HFF-Myc (cell line): Measurements from ENCODE around the gene IL25.
"Not testable (repeated sequence)": the region's sequence is repeated elsewhere in the genome, so short reads cannot be mapped to it uniquely, and the experiment has no call there.

ENCODE experiments used
- DNase-seq: peaks from one replicate; pipeline ENCODE4 v3.0.0-alpha.2; 2011; ENCODE audit warnings: low read depth; ENCODE audit errors: extremely low read depth
- H3K4me3 ChIP-seq: replicated peaks from 2 replicates; pipeline ENCODE4 v1.5.1; 2011; ENCODE audit warnings: low read depth, mild to moderate bottlenecking, control low read depth, low read length
- TF ChIP-seq, protein P1 (sequence below): IDR thresholded peaks from 2 replicates; pipeline ENCODE4 v1.5.1; 2012; ENCODE audit warnings: mild to moderate bottlenecking, low read depth, low read length, control low read depth; ENCODE audit errors: missing control alignments

The IL25 gene

DNA sequence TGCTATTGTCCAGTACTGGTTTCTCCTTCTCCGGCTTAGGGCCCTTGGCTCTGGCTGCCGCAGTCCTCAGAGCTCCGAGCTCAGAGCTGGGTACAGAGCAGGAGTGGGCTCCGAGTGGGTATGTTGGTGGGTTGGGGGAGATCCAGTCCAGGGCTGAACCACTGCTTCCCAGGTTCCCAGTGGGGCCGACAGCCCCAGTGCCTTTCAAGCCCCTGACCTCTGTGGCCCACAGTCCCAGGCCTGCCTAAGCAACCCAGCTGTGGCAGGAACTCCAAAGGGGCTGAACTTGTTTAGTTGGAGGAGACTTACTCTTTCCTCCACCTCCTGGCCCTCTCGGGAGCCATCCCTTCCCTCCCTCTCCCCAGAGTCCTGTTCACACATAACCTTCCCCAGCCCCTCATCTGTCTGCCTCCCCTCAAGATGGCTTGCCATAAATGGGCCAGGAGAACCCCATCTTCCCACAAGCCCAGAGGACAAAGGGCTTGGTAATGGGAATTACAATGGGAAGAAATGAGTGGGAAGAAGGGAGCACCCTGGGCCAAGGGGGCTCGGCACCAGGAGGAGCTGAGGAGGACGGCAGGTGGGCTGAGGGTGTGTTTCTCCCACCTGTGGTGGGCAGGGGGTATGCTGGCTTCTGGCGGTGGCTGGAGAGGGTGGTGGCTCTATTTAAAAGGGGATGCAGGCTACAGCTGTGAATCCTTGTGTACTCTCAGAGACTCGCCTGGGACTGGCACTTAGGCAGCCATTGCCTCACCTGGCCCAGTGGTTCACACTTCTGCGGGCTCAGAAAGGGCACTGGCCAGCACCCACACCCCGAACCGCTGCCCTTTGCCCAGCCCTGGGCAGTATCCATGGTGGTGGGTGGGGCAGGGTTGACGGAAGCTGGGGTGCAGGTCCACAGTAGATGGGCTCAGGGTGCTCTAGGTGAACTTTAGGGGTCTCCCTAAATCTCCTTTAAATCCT is 39.2 kb downstream of the IL25 start:
- no peak overlapping the region for H3K4me3 ChIP-seq
- TF ChIP-seq, protein P1, sequence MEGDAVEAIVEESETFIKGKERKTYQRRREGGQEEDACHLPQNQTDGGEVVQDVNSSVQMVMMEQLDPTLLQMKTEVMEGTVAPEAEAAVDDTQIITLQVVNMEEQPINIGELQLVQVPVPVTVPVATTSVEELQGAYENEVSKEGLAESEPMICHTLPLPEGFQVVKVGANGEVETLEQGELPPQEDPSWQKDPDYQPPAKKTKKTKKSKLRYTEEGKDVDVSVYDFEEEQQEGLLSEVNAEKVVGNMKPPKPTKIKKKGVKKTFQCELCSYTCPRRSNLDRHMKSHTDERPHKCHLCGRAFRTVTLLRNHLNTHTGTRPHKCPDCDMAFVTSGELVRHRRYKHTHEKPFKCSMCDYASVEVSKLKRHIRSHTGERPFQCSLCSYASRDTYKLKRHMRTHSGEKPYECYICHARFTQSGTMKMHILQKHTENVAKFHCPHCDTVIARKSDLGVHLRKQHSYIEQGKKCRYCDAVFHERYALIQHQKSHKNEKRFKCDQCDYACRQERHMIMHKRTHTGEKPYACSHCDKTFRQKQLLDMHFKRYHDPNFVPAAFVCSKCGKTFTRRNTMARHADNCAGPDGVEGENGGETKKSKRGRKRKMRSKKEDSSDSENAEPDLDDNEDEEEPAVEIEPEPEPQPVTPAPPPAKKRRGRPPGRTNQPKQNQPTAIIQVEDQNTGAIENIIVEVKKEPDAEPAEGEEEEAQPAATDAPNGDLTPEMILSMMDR, result no peak
- no peak for DNase-seq

DNA sequence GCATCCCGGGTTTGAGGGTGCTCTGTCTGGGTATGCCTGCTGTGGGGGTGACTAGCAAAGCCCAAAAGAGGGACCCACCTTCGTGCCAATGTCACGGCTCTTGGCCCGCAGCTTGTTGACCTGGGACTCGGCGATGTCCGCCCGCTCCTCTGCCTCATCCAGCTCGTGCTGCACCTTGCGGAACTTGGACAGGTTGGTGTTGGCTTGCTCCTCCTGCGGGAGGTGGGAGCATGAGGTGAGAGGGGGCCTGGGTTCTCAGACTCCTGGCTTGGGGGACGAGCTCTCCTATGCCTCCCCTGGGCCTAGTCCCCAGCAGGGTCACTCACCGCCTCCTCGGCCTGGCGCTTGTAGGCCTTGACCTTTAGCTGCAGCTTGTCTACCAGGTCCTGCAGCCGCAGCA is 41.1 kb downstream of the IL25 start:
- no peak overlapping the region for H3K4me3 ChIP-seq
- DNase-seq, result no peak
- TF ChIP-seq, protein P1, result no peak

DNA sequence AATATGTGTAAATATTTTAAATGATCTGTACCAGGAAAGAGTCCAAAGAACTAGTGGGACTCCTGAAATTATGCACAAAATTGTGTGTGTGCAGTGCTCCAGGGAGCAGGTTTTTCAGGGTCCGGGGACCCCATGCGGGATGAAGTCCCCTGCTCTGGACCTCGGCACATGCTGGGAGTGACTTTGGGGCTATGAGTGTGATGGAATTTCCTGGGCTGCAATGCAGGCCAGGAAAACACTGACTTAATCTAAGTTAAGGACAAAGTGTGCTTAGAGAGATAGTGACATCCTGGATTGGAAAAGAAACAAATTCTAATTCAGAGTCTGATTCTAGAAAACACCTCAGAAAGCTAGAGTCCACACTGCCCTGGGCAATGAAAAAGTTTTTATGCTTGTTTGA is 41.6 kb downstream of the IL25 start:
- TF ChIP-seq, protein P1, result no peak
- no peak overlapping the region for H3K4me3 ChIP-seq
- no peak for DNase-seq

DNA sequence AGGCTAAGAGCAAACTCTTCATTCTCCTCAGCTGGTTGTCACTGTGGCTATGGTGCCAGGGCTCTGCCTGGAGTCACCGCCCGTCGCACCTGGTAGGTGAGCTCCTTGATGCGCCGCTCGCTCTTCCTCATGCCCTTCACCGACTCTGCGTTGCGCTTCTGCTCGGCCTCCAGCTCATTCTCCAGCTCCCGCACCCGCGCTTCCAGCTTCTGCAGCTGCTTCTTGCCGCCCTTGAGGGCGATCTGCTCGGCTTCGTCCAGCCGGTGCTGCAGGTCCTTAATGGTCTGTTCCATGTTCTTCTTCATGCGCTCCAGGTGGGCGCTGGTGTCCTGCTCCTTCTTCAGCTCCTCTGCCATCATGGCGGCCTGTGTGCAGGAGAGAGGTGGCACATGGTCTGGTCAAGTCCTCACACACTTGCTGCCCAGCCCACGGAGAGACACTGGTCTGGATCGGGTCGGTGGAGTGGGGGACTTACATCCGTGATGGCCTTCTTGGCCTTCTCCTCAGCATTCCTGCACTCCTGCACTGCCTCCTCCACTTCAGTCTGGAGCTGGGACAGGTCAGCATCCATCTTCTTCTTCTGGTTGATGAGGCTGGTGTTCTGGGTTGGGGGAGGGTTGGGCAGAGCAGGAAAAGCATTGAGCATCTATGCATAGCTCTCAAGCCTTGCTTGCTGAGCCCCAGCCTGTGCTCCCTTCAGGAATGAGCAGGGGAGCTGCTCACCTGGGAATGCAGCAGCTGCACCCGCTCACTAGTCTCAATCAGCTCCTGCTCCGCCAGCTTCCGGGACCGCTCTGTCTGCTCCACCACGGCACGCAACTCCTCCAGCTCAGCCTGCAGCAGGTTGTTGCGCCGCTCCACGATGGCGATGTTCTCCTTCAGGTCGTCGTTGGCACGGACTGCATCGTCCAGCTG is 42.6 kb downstream of the IL25 start:
- no peak for DNase-seq
- no peak overlapping the region for H3K4me3 ChIP-seq
- TF ChIP-seq, protein P1, result no peak

DNA sequence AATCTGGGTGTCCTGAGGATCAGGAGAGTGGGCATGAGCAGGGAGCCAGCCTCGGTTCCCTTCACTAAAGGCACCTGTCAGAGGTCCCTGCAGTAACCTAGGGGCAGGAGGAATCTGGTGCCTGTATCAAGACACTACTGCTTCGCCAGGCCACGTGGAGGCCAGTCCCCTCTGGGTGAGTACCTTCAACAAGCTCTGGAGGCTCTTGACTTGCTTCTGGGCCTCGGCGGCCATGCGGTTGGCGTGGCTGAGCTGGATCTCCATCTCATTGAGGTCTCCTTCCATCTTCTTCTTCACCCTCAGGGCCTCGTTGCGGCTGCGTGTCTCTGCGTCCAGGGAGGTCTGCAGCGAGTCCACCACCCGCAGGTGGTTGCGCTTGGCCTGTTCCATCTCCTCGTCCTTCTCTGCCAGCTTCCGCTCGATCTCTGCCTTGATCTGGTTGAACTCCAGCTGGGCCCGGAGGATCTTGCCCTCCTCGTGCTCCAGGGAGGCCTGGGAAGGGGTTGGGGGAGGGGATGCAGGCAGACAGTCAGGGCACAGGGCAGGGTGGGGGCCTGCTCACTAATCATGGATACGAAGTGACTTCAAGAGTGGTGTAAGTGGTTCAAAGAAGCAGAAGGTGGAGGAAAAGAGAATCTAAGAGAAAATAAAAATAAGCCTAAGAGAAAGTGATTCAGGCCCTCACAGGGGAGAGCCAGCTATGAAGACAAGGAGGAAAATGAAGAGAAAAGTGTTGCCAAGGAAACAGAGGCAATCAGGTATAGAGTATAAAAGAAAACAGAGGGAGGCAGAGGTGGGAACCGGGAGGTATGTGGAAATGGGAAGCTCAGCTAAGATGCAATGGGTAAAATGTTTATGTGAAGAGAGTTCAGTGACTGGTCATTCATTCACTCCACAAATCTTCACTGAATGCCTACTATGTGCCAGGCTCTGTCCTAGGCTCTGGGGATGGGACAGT is 43.5 kb downstream of the IL25 start:
- no peak overlapping the region for H3K4me3 ChIP-seq
- DNase-seq, result no peak
- TF ChIP-seq, protein P1, result no peak

DNA sequence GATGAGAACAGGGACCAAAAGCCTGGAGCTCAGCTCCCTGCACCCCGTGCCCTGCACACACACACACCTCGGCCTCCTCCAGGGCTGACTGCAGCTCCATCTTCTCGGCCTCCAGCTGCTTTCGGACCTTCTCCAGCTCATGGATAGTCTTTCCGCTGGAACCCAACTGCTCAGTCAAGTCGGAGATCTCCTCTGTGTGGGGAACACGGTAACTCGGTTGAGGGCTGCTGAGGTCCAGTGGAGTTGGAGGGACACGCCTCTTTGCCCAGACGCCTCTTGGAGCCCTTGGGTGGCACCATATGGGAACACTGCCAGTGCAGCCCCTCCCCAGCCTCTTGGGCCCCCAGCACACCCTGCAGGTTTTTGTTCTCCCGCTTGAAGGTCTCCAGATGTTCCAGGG is 44.2 kb downstream of the IL25 start:
- no peak overlapping the region for H3K4me3 ChIP-seq
- TF ChIP-seq, protein P1, result no peak
- DNase-seq, result no peak

DNA sequence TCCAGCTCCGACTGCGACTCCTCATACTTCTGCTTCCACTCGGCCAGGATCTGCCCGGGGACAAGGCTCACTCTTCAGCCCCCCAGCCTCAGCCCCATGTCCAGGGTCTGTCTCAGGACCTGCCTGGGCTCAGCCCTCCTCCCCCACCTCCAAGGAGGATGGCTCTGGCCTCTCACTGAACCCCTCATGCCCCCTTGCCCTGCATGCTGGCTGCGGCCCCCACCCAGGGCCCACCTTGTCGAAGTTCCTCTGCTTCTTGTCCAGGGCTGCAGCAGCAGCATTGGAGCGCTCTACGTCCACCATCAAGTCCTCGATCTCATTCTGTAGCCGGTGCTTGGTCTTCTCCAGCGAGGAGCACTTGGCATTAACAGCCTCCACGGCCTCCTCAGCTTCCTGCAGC is 44.7 kb downstream of the IL25 start:
- H3K4me3 ChIP-seq, DNase-seq: not testable (repeated sequence)
